NCI-H345 treated with DMSO at 0.1 percent for 48 hours (cell line): ENCODE measurements around the gene FLAD1.

Experiments used
- DNase-seq: peaks from one replicate; lab custom pipeline; 2025; ENCODE audit not compliant: unreplicated experiment; lab: John Stamatoyannopoulos, UW

The FLAD1 gene

DNA sequence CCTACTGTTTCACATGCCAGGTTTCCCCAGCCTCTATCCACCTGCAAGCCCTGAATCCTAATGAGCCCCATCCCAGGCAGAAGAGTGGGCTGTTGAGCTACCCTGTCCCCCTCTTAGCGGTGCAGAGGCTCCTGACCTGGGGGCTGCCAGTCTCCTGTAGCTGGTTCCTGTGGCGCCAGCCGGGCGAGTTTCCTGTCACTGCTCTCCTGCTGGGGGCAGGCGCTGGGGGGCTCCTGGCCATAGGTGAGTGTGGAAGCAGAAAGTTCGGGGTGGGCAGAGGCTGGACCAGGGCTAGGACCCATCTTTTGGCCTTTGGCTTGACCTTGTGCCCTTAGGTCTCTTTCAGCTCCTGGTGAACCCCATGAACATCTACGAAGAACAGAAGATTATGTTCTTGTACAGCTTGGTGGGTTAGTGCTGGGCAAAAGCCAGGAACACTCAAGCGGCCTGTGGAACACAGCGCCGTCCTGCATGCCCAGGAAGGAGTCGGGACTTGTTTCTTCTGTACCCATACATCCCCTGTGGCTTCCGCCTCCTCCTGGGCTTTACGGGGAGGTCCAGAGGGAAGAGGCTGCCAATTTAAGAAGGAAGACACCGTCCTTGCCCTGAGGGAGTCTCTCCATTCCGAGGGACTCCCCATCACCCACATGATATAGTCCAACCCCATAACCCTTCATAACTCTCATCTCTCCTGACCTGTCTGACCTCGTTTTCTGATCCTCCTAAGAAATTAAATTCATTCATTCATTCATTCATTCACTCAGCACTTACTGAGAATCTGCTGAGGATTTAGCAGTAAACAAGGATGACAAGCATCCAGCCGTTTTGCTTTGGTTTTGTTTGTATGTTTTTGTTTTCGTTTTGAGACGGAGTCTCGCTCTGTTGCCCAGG, 51.4 kb downstream of the FLAD1 start:
- no peak for DNase-seq

GRCh38 chr1:155035936-155036335, 52.8 kb downstream of the FLAD1 start:
- DNase-seq, result no peak

GRCh38 chr1:155037043-155037442, 53.9 kb downstream of the FLAD1 start:
- DNase-seq, result no peak

DNA sequence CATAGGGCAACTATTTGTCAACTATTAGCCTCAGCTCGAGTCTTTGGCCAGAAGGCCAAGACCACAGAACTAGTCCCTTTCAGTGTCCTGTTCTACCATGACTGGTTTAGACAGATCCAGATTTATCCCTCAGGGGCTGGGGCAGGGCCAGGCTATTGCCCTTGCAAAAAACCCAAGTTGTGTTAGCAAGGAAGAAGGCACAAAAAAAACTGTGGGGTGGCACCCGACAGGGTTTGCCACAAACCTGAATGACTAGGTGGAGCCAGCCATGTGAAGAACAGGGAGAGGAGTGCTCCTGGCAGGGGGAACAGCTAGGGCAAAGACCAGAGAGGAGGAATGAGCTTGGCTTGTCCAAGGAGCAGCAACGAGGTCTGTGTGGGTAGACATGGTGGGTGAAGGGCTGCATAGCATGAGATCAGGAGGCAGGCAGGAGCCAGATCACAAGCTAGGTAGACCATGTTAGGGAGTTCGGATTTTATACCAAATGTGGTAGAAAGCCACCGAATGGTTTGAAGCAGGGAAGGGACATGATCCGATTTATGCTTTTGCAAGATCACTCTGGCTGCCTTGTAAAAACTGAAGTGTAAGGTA, 54.8 kb downstream of the FLAD1 start:
- DNase-seq, result no peak

DNA sequence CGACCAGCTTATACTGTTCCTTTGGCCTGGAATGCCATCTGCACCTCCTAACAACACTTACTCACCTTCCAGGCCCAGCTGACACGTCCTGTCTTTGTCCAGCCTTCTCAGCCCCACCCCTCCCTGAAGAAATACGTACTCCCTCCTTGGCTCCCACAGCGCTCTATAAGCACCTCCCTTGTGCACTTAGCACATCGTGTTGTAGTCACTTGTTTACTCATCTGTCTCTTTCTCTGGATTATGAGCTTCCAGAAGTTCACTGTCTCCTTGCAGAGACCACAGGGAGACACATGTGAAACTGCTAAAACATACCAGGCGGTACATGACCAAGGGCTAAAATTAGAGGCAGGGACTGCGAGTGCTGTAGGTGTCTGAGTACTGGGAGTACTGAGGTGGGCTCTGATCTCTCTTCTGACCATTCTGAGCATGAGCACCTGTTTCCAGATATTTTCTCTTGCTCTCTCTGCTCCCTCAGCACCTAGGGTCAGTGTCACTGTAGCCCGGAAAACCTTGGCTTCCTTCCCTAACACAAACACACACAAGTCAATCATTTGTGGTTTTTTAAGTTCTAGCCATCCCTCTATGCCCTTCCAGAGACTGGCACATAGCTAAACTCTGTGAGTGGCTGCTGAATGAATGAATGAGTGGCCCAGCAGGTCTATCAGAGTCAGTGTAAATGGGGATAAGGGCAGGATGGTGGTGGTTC, 55.6 kb downstream of the FLAD1 start:
- DNase-seq, result no peak

- no peak for DNase-seq
Observed at GRCh38 chr1:155039308-155039669, 56.1 kb downstream of the FLAD1 start.

GRCh38 chr1:155040358-155041093, 57.4 kb downstream of the FLAD1 start:
- DNase-seq, result no peak
